HepG2 (cell line): ENCODE data around the gene ZSCAN1. TPM values are rescaled to one million over a fixed set of nuclear protein-coding genes. Genes with fewer than 3 reads are reported as not detected.

Source experiments
- ATAC-seq: fragments of 200-7000 bp; cut with Tn5 transposase; 3 replicates; pipeline ENCODE4 v1.9.1; 2020; ENCODE audit warnings: mild to moderate bottlenecking, moderate library complexity
- BruUV-seq: library from RNA; stranded (reverse); fragments of 400-500 nt; replicated peaks from 2 replicates; lab custom pipeline; 2021; lab: Mats Ljungman, UMichigan
- CTCF ChIA-PET: fragments of 300-600 bp; formaldehyde crosslinking; extraction: SDS; loops from one replicate; lab custom pipeline; 2021; ENCODE audit warnings: low total read pairs, inconsistent platforms, low intra/inter-chr PET ratio; lab: Yijun Ruan, JAX
- POLR2A ChIA-PET: fragments of 350-600 bp; sonication (Branson Sonifier 250); formaldehyde crosslinking; loops from one replicate; lab custom pipeline; 2020; ENCODE audit warnings: antibody characterized with exemption, inconsistent platforms; lab: Yijun Ruan, JAX
- DNase-seq: peaks from one replicate; pipeline ENCODE4 v3.0.0-alpha.2; 2015; ENCODE audit warnings: low spot score
- FAIRE-seq: peaks from 3 replicates; lab custom pipeline; 2011; peaks lifted over from hg19 to GRCh38; lab: Jason Lieb, UNC
- H2AFZ ChIP-seq: one replicate; pipeline ENCODE4 v1.6.1; 2011; ENCODE audit warnings: low read length, inconsistent platforms
- H3K27ac ChIP-seq: fragments of 300-600 bp; 3 replicates; pipeline ENCODE4 v1.8.0; 2011; ENCODE audit warnings: mixed run types, mild to moderate bottlenecking, mixed read lengths, low read length, inconsistent platforms; ENCODE audit not compliant: insufficient read depth; ENCODE audit errors: extremely low read length
- H3K27me3 ChIP-seq, 2 experiments: fragments of 200-600 bp in 1 of 2; 2 replicates in 1 of 2; 3 replicates in 1 of 2; pipeline versions ENCODE4 v1.6.0 to v1.8.0; 2011; ENCODE audit warnings: low read length in 2 of 2, mild to moderate bottlenecking in 2 of 2, moderate library complexity in 2 of 2, inconsistent platforms in 1 of 2; ENCODE audit not compliant: insufficient read depth in 2 of 2, control insufficient read depth in 1 of 2
- H3K36me3 ChIP-seq, 2 experiments: fragments of 200-600 bp in 1 of 2; replicated peaks in 1 of 2; 2 replicates in 1 of 2; 3 replicates in 1 of 2; pipeline versions ENCODE4 v1.5.1 to v1.8.0; 2011; ENCODE audit warnings: low read length in 2 of 2, inconsistent platforms in 1 of 2; ENCODE audit not compliant: insufficient read depth in 2 of 2, control insufficient read depth in 1 of 2
- H3K4me1 ChIP-seq: 2 replicates; pipeline ENCODE4 v1.5.1; 2012; ENCODE audit warnings: low read length, inconsistent platforms; ENCODE audit not compliant: insufficient read depth
- H3K4me2 ChIP-seq: 2 replicates; pipeline ENCODE4 v1.6.0; 2011; ENCODE audit warnings: low read depth, low read length, inconsistent platforms
- H3K4me3 ChIP-seq, 3 experiments: fragments of 200-600 bp in 1 of 3; sonication (generic), shearing (Covaris generic) in 1 of 3; replicated peaks in 1 of 3; 2 replicates each; pipeline ENCODE4 v1.5.1; 2011 to 2016; ENCODE audit warnings: low read length in 3 of 3, inconsistent platforms in 2 of 3, low read depth in 2 of 3, mild to moderate bottlenecking in 2 of 3, control low read depth in 1 of 3, mixed read lengths in 1 of 3; ENCODE audit not compliant: insufficient read depth in 1 of 3
- H3K79me2 ChIP-seq: one replicate; pipeline ENCODE4 v1.6.1; 2011; ENCODE audit warnings: low read length, inconsistent platforms; ENCODE audit not compliant: insufficient read depth
- H3K9ac ChIP-seq: 2 replicates; pipeline ENCODE4 v1.6.0; 2011; ENCODE audit warnings: mild to moderate bottlenecking, low read depth, low read length, inconsistent platforms; ENCODE audit not compliant: insufficient read depth
- H3K9me3 ChIP-seq: 2 replicates; pipeline ENCODE4 v1.5.1; 2012; ENCODE audit warnings: mild to moderate bottlenecking, low read length
- H4K20me1 ChIP-seq: 2 replicates; pipeline ENCODE4 v1.6.0; 2011; ENCODE audit warnings: inconsistent platforms, mild to moderate bottlenecking, low read length, moderate library complexity; ENCODE audit not compliant: insufficient read depth
- GABPB1 ChIP-seq: IDR thresholded peaks from 2 replicates; pipeline ENCODE4 v1.6.1; 2016; ENCODE audit warnings: mild to moderate bottlenecking, missing genetic modification reagents, moderate library complexity, missing compliant biosample characterization
- GFI1 ChIP-seq: sonication (generic); formaldehyde crosslinking; IDR thresholded peaks from 2 replicates; pipeline ENCODE4 v1.5.0; 2020; ENCODE audit warnings: missing genetic modification reagents, mild to moderate bottlenecking, borderline replicate concordance
- MXD1 ChIP-seq: sonication (generic); formaldehyde crosslinking; IDR thresholded peaks from 2 replicates; pipeline ENCODE4 v1.4.0; 2020; ENCODE audit warnings: mild to moderate bottlenecking, missing genetic modification reagents
- SMAD3 ChIP-seq: sonication (generic); formaldehyde crosslinking; IDR thresholded peaks from 2 replicates; pipeline ENCODE4 v1.4.0; 2020; ENCODE audit warnings: missing genetic modification reagents
- ZFP90 ChIP-seq: sonication (generic); formaldehyde crosslinking; IDR thresholded peaks from 2 replicates; pipeline ENCODE4 v1.8.0; 2022; ENCODE audit warnings: missing genetic modification reagents, mild to moderate bottlenecking, inconsistent platforms, borderline replicate concordance
- ZMAT3 ChIP-seq: sonication (generic); formaldehyde crosslinking; conservative IDR thresholded peaks from 2 replicates; pipeline ENCODE4 v1.7.0; 2021; ENCODE audit warnings: missing genetic modification reagents
- ZNF251 ChIP-seq: sonication (generic); formaldehyde crosslinking; IDR thresholded peaks from 2 replicates; pipeline ENCODE4 v1.9.0; 2021; ENCODE audit warnings: mild to moderate bottlenecking, missing genetic modification reagents
- ZNF83 ChIP-seq: sonication (generic); formaldehyde crosslinking; IDR thresholded peaks from 2 replicates; pipeline ENCODE4 v1.4.0; 2020; ENCODE audit warnings: missing genetic modification reagents, mild to moderate bottlenecking, borderline replicate concordance
- WGBS: methylation state at CpG from one replicate; pipeline ENCODE4 v1.1.6; 2017; ENCODE audit warnings: low lambda C conversion rate; 5-methylcytosine and 5-hydroxymethylcytosine counted together
- in situ Hi-C: cut with HindIII; loops from 2 replicates; pipeline ENCODE4 v1.10.0; 2017; ENCODE audit warnings: low pct_unique_long_range_greater_than_20kb; ENCODE audit not compliant: extremely low pct_ligation_motif_present
- intact Hi-C: fragments of 100-400 bp; cut with micrococcal nuclease; formaldehyde crosslinking; loops from one replicate; pipeline ENCODE4 v1.10.0; 2022; ENCODE audit not compliant: unreplicated experiment
- polyA plus RNA-seq, 8 experiments: library from polyadenylated mRNA; depleted of rRNA in 3 of 8; stranded (reverse) in 7 of 8; unstranded in 1 of 8; fragments of >200 nt; fragmentation: Illumina TruSeq in 4 of 8; extraction: Trizol in 4 of 8; gene quantifications; 2 replicates each; pipeline versions ENCODE4 v1.2.1 to v1.2.3, GENCODE V29; 2011 to 2016; ENCODE audit warnings: low read depth in 4 of 8, missing spikeins in 1 of 8, mixed read lengths in 1 of 8; ENCODE audit not compliant: insufficient read depth in 1 of 8
- total RNA-seq, 5 experiments: library from RNA; depleted of rRNA; stranded (reverse); fragments of >200 nt; fragmentation: Illumina TruSeq; extraction: Trizol; gene quantifications; 2 replicates each; pipeline ENCODE4 v1.2.3, GENCODE V29; 2016; ENCODE audit warnings: low read depth in 1 of 5

Gene ZSCAN1
- total and polyA plus RNA-seq, 2 of the 13 experiments (the other 11 are each of a cell fraction or from before 2014, with no cell fraction given) = not detected

GRCh38 chr19:58046856-58047255, 13.0 kb downstream of the ZSCAN1 start:
- Histone ChIP-seq H3K4me1 (no peaks in the 10 kb centered on the region), H3K9ac (no peak overlapping the region), H3K36me3 (no peaks in the 10 kb centered on the region), H3K27ac (no peak overlapping the region), H3K4me3 (no peak overlapping the region), H3K9me3 (peaks cover 60% of the 10 kb centered on the region), H2AFZ (no peak overlapping the region), H3K4me2 (no peak overlapping the region), H4K20me1 (no peaks in the 10 kb centered on the region), H3K79me2 (no peaks in the 10 kb centered on the region), H3K27me3 (no peaks in the 10 kb centered on the region; a peak in 1 of 5 replicates)
- ChIA-PET POLR2A (no interaction called here), CTCF (no interaction called here)
- BruUV-seq = no TSS peak
- WGBS = 0% methylated on average over 3 of the region's 7 CpGs
- FAIRE-seq (no peak), DNase-seq (no peak), ATAC-seq (no peak)
- TF ChIP-seq ZMAT3 (CRISPR knock-in tag) (no peak), GFI1 (CRISPR knock-in tag) (no peak), ZNF83 (CRISPR knock-in tag) (no peak), ZFP90 (CRISPR knock-in tag) (no peak), MXD1 (CRISPR knock-in tag) (no peak)
- intact Hi-C loops (no loop called here), in situ Hi-C loops (no loop called here)

- Histone ChIP-seq H2AFZ (no peak overlapping the region), H3K4me2 (no peak overlapping the region), H3K27me3 (no peaks in the 10 kb centered on the region; a peak in 1 of 5 replicates), H3K36me3 (no peaks in the 10 kb centered on the region), H3K27ac (no peak overlapping the region), H3K9me3 (peaks cover 65% of the 10 kb centered on the region), H4K20me1 (no peaks in the 10 kb centered on the region), H3K79me2 (no peaks in the 10 kb centered on the region), H3K4me1 (no peaks in the 10 kb centered on the region), H3K9ac (no peak overlapping the region), H3K4me3 (no peak overlapping the region)
- WGBS = 10% methylated on average over 3 of the region's 12 CpGs
- ATAC-seq = no peak
- FAIRE-seq = no peak
- CTCF ChIA-PET = no interaction called here
- TF ChIP-seq SMAD3 (CRISPR knock-in tag) = no peak
- no peak for TF ChIP-seq GABPB1 (CRISPR knock-in tag)
- no peak for TF ChIP-seq ZNF251
- intact Hi-C loops (no loop called here), in situ Hi-C loops (no loop called here)
- no TSS peak for BruUV-seq
- DNase-seq = no peak
- POLR2A ChIA-PET = no interaction called here
Observed at GRCh38 chr19:58047672-58048071, 13.8 kb downstream of the ZSCAN1 start.
